Measurements from ENCODE around the gene KCNG1.

KCNG1 gene

GRCh38 chr20:51004781-51005180, 18.1 kb downstream of the KCNG1 start:
- TF ChIP-seq MAX (IDR thresholded peaks at IDR 0.05; ENCODE audit: low read depth, low read length): no peak
- TF ChIP-seq POLR2A (IDR thresholded peaks at IDR 0.05; ENCODE audit: extremely low read depth, insufficient read length): no peak
- TF ChIP-seq MYC (IDR thresholded peaks at IDR 0.05; ENCODE audit: low read depth, low read length): no peak
- TF ChIP-seq CTCF (IDR thresholded peaks at IDR 0.05; ENCODE audit: low read depth, low read length): no peak
- no peak overlapping the region for H3K4me3 ChIP-seq (ENCODE audit: low read depth, low read length)
- DNase-seq (ENCODE audit: low read depth): no peak

- no peak for TF ChIP-seq POLR2A (IDR thresholded peaks at IDR 0.05; ENCODE audit: extremely low read depth, insufficient read length)
- no peak for TF ChIP-seq CTCF (IDR thresholded peaks at IDR 0.05; ENCODE audit: low read depth, low read length)
- no peak for TF ChIP-seq MYC (IDR thresholded peaks at IDR 0.05; ENCODE audit: low read depth, low read length)
- no peak for TF ChIP-seq MAX (IDR thresholded peaks at IDR 0.05; ENCODE audit: low read depth, low read length)
- no peak overlapping the region for H3K4me3 ChIP-seq (ENCODE audit: low read depth, low read length)
- no peak for DNase-seq (ENCODE audit: low read depth)
Observed at GRCh38 chr20:51004305-51004727, 18.6 kb downstream of the KCNG1 start.

- H3K4me3 ChIP-seq (ENCODE audit: low read depth, low read length): no peak overlapping the region
- TF ChIP-seq MAX (IDR thresholded peaks at IDR 0.05; ENCODE audit: low read depth, low read length) (no peak), CTCF (IDR thresholded peaks at IDR 0.05; ENCODE audit: low read depth, low read length) (no peak), POLR2A (IDR thresholded peaks at IDR 0.05; ENCODE audit: extremely low read depth, insufficient read length) (no peak), MYC (IDR thresholded peaks at IDR 0.05; ENCODE audit: low read depth, low read length) (no peak)
- no peak for DNase-seq (ENCODE audit: low read depth)
Observed at GRCh38 chr20:51003753-51004152, 19.2 kb downstream of the KCNG1 start.

GRCh38 chr20:51002633-51003032, 20.3 kb downstream of the KCNG1 start:
- DNase-seq (ENCODE audit: low read depth): no peak
- no peak overlapping the region for H3K4me3 ChIP-seq (ENCODE audit: low read depth, low read length)
- no peak for TF ChIP-seq MAX (IDR thresholded peaks at IDR 0.05; ENCODE audit: low read depth, low read length)
- TF ChIP-seq CTCF (IDR thresholded peaks at IDR 0.05; ENCODE audit: low read depth, low read length): no peak
- TF ChIP-seq MYC (IDR thresholded peaks at IDR 0.05; ENCODE audit: low read depth, low read length): no peak
- TF ChIP-seq POLR2A (IDR thresholded peaks at IDR 0.05; ENCODE audit: extremely low read depth, insufficient read length): no peak

- DNase-seq (ENCODE audit: low read depth): no peak
- no peak overlapping the region for H3K4me3 ChIP-seq (ENCODE audit: low read depth, low read length)
- TF ChIP-seq MAX (IDR thresholded peaks at IDR 0.05; ENCODE audit: low read depth, low read length): no peak
- no peak for TF ChIP-seq CTCF (IDR thresholded peaks at IDR 0.05; ENCODE audit: low read depth, low read length)
Observed at GRCh38 chr20:51001430-51002265, 21.3 kb downstream of the KCNG1 start.

Measured in NB4 (cell line).